T-cell (primary cell): ENCODE data around the gene TBC1D16. TPM values are rescaled to one million over a fixed set of nuclear protein-coding genes. Genes with fewer than 3 reads are reported as not detected.
"Not testable (repeated sequence)": the region's sequence is repeated elsewhere in the genome, so short reads cannot be mapped to it uniquely, and the experiment has no call there.

ENCODE experiments used
- ATAC-seq, 4 experiments: fragments of 200-7000 bp in 3 of 4; fragments of 150-1000 bp in 1 of 4; cut with Tn5 transposase; replicated peaks in 1 of 4; 1 replicate in 3 of 4; 2 replicates in 1 of 4; pipeline ENCODE4 v1.10.0; 2021; ENCODE audit warnings: moderate library complexity in 3 of 4, mild to moderate bottlenecking in 2 of 4, moderate number of reproducible peaks in 1 of 4
- CTCF ChIA-PET, 2 donors: fragments of 300-600 bp; sonication (Branson Sonifier 250); formaldehyde crosslinking; loops; one replicate each; lab custom pipeline; 2022; ENCODE audit warnings: antibody characterized with exemption in 2 of 2; lab: Charles Lee
- POLR2A ChIA-PET, 2 donors: fragments of 300-600 bp; sonication (Branson Sonifier 250); formaldehyde crosslinking; loops; one replicate each; lab custom pipeline; 2022; ENCODE audit warnings: antibody characterized with exemption in 2 of 2; lab: Charles Lee
- DNase-seq, 35 experiments: peaks; one replicate each; pipeline versions ENCODE4 v3.0.0 to v3.0.0-alpha.2; 2013 to 2023
- H3K27ac ChIP-seq: one replicate; pipeline ENCODE4 v1.5.1; 2013; ENCODE audit warnings: low read length
- H3K27me3 ChIP-seq, 2 experiments: replicated peaks in 1 of 2; 1 replicate in 1 of 2; 2 replicates in 1 of 2; pipeline versions ENCODE4 v1.6.1 to v1.7.0; 2013; ENCODE audit warnings: low read length in 1 of 2, mixed read lengths in 1 of 2; ENCODE audit not compliant: control insufficient read depth in 2 of 2, insufficient read depth in 2 of 2; ENCODE audit errors: extremely low read depth in 1 of 2
- H3K36me3 ChIP-seq, 2 donors: 1 replicate in 1 of 2; 2 replicates in 1 of 2; pipeline versions ENCODE4 v1.6.1 to v1.7.0; 2013; ENCODE audit warnings: low read length in 1 of 2; ENCODE audit not compliant: control insufficient read depth in 2 of 2, insufficient read depth in 1 of 2; ENCODE audit errors: extremely low read depth in 1 of 2
- H3K4me1 ChIP-seq, 2 experiments: 1 replicate in 1 of 2; 2 replicates in 1 of 2; pipeline versions ENCODE4 v1.6.1 to v1.7.0; 2013; ENCODE audit warnings: low read length in 2 of 2, mixed read lengths in 1 of 2; ENCODE audit not compliant: insufficient read depth in 2 of 2, control insufficient read depth in 1 of 2; ENCODE audit errors: extremely low read depth in 1 of 2
- H3K4me3 ChIP-seq, 2 donors: 1 replicate in 1 of 2; 2 replicates in 1 of 2; pipeline versions ENCODE4 v1.5.1 to v1.7.0; 2013; ENCODE audit warnings: mild to moderate bottlenecking in 2 of 2, low read length in 1 of 2, moderate library complexity in 1 of 2; ENCODE audit not compliant: control insufficient read depth in 1 of 2; ENCODE audit errors: extremely low read depth in 1 of 2
- H3K9me3 ChIP-seq: 2 replicates; pipeline ENCODE4 v1.7.0; 2013
- H3K27ac Mint-ChIP-seq, 2 donors: one replicate each; pipeline ENCODE4 v1.8.0; 2020 to 2021; ENCODE audit warnings: mild to moderate bottlenecking in 2 of 2, mixed read lengths in 2 of 2
- H3K27me3 Mint-ChIP-seq, 2 donors: one replicate each; pipeline ENCODE4 v1.8.0; 2021 to 2022; ENCODE audit warnings: mixed read lengths in 2 of 2
- H3K36me3 Mint-ChIP-seq: one replicate; pipeline ENCODE4 v1.8.0; 2021; ENCODE audit warnings: mixed read lengths
- H3K4me1 Mint-ChIP-seq, 3 donors: one replicate each; pipeline ENCODE4 v1.8.0; 2020 to 2022; ENCODE audit warnings: mixed read lengths in 3 of 3, mild to moderate bottlenecking in 1 of 3
- H3K4me3 Mint-ChIP-seq, 3 donors: one replicate each; pipeline ENCODE4 v1.8.0; 2020 to 2022; ENCODE audit warnings: mild to moderate bottlenecking in 3 of 3, mixed read lengths in 3 of 3, moderate library complexity in 3 of 3
- H3K9me3 Mint-ChIP-seq, 3 donors: one replicate each; pipeline ENCODE4 v1.8.0; 2020 to 2022; ENCODE audit warnings: mixed read lengths in 3 of 3
- WGBS: methylation state at CpG from one replicate; pipeline ENCODE4 v1.1.5; 2013; ENCODE audit warnings: missing lambda C conversion rate; ENCODE audit not compliant: insufficient coverage; 5-methylcytosine and 5-hydroxymethylcytosine counted together
- total RNA-seq, 35 experiments: library from RNA in 6 of 35; stranded (reverse) in 6 of 35; fragments of 120-200 nt in 1 of 35; gene quantifications; one replicate each; pipeline versions ENCODE4 v1.2.1 to v1.2.4 and lab custom pipeline; 2013 to 2026

TBC1D16 gene
- total RNA-seq, 5 donors from 2014 or later (not counting 1 experiment from before 2014, with no cell fraction given): 1.9 to 6.1 (median 3.4) TPM

GRCh38 chr17:79893457-79893856, 142.2 kb downstream of the TBC1D16 start:
- H3K36me3 Mint-ChIP-seq, H3K4me1 ChIP-seq, H3K36me3 ChIP-seq, ATAC-seq, H3K27ac ChIP-seq, CTCF ChIA-PET, H3K4me3 Mint-ChIP-seq, H3K4me1 Mint-ChIP-seq, POLR2A ChIA-PET, H3K4me3 ChIP-seq, H3K9me3 ChIP-seq, DNase-seq, H3K9me3 Mint-ChIP-seq, H3K27ac Mint-ChIP-seq: not testable (repeated sequence)
- WGBS: 100% methylated on average over 1 of the region's 4 CpGs
- H3K27me3 ChIP-seq: peaks cover 2 to 51% of the 10 kb centered on the region in 2 experiments
- H3K27me3 Mint-ChIP-seq: peaks cover 32 to 33% of the 10 kb centered on the region in 2 donors

- DNase-seq (no peak), ATAC-seq (no peak)
- POLR2A ChIA-PET: no interaction called here
- CTCF ChIA-PET: no interaction called here
- Histone ChIP-seq H3K4me1 (no peaks in the 10 kb centered on the region), H3K4me3 (no peak overlapping the region), H3K36me3 (no peaks in the 10 kb centered on the region), H3K27ac (no peak overlapping the region), H3K27me3 (peaks cover 2 to 58% of the 10 kb centered on the region in 2 experiments), H3K9me3 (no peaks in the 10 kb centered on the region)
- H3K4me3 Mint-ChIP-seq: no peak overlapping the region
- H3K36me3 Mint-ChIP-seq: no peaks in the 10 kb centered on the region
- 90% methylated on average over 5 of the region's 11 CpGs for WGBS
- peaks cover 33 to 36% of the 10 kb centered on the region in 2 donors for H3K27me3 Mint-ChIP-seq
- H3K9me3 Mint-ChIP-seq: no peaks in the 10 kb centered on the region
- H3K27ac Mint-ChIP-seq: no peak overlapping the region
- H3K4me1 Mint-ChIP-seq: no peaks in the 10 kb centered on the region
Observed at GRCh38 chr17:79892457-79893241, 143.0 kb downstream of the TBC1D16 start.

- Histone ChIP-seq H3K4me1 (no peaks in the 10 kb centered on the region), H3K27me3 (peaks cover 0 to 65% of the 10 kb centered on the region in 2 experiments), H3K4me3 (no peak overlapping the region), H3K36me3 (no peaks in the 10 kb centered on the region), H3K9me3 (no peaks in the 10 kb centered on the region), H3K27ac (no peak overlapping the region)
- ChIA-PET CTCF (no interaction called here), POLR2A (no interaction called here)
- H3K36me3 Mint-ChIP-seq: no peaks in the 10 kb centered on the region
- ATAC-seq: no peak
- no peak for DNase-seq
- H3K27ac Mint-ChIP-seq: no peak overlapping the region
- H3K27me3 Mint-ChIP-seq: peaks cover 32 to 44% of the 10 kb centered on the region in 2 donors
- no peaks in the 10 kb centered on the region for H3K4me1 Mint-ChIP-seq
- no peaks in the 10 kb centered on the region for H3K9me3 Mint-ChIP-seq
- no peak overlapping the region for H3K4me3 Mint-ChIP-seq
- WGBS: 81% methylated on average over 15 of the region's 16 CpGs
Observed at GRCh38 chr17:79891113-79891730, 144.4 kb downstream of the TBC1D16 start.

GRCh38 chr17:79890706-79891105, 145.0 kb downstream of the TBC1D16 start:
- Histone ChIP-seq H3K9me3 (no peaks in the 10 kb centered on the region), H3K4me1 (no peaks in the 10 kb centered on the region), H3K4me3 (no peak overlapping the region), H3K27me3 (peaks cover 0 to 67% of the 10 kb centered on the region in 2 experiments), H3K27ac (no peak overlapping the region), H3K36me3 (no peaks in the 10 kb centered on the region)
- no peaks in the 10 kb centered on the region for H3K9me3 Mint-ChIP-seq
- ATAC-seq (no peak), DNase-seq (no peak)
- WGBS: 73% methylated on average over 7 of the region's 9 CpGs
- ChIA-PET CTCF (no interaction called here), POLR2A (no interaction called here)
- no peaks in the 10 kb centered on the region for H3K4me1 Mint-ChIP-seq
- H3K36me3 Mint-ChIP-seq: no peaks in the 10 kb centered on the region
- peaks cover 32 to 44% of the 10 kb centered on the region in 2 donors for H3K27me3 Mint-ChIP-seq
- H3K27ac Mint-ChIP-seq: no peak overlapping the region
- H3K4me3 Mint-ChIP-seq: no peak overlapping the region

- 82% methylated on average over 20 of the region's 22 CpGs for WGBS
- Mint-ChIP-seq H3K4me1 (no peaks in the 10 kb centered on the region), H3K27me3 (peaks cover 33 to 40% of the 10 kb centered on the region in 2 donors), H3K36me3 (no peaks in the 10 kb centered on the region), H3K4me3 (no peak overlapping the region), H3K9me3 (no peaks in the 10 kb centered on the region), H3K27ac (peak overlapping the region in 1 of 2 donors; percentile 59)
- Histone ChIP-seq H3K9me3 (no peaks in the 10 kb centered on the region), H3K4me3 (no peak overlapping the region), H3K27me3 (peaks cover 0 to 73% of the 10 kb centered on the region in 2 experiments), H3K27ac (no peak overlapping the region), H3K4me1 (no peaks in the 10 kb centered on the region), H3K36me3 (no peaks in the 10 kb centered on the region)
- ChIA-PET CTCF (no interaction called here), POLR2A (no interaction called here)
- ATAC-seq (no peak), DNase-seq (no peak)
Observed at GRCh38 chr17:79888811-79889634, 146.6 kb downstream of the TBC1D16 start.

GRCh38 chr17:79888009-79888540, 147.6 kb downstream of the TBC1D16 start:
- no peaks in the 10 kb centered on the region for H3K36me3 Mint-ChIP-seq
- CTCF ChIA-PET: no interaction called here
- no peak overlapping the region for H3K27ac Mint-ChIP-seq
- DNase-seq (no peak), ATAC-seq (no peak)
- Histone ChIP-seq H3K4me1 (no peaks in the 10 kb centered on the region), H3K9me3 (no peaks in the 10 kb centered on the region), H3K27ac (no peak overlapping the region), H3K27me3 (peaks cover 0 to 71% of the 10 kb centered on the region in 2 experiments), H3K4me3 (no peak overlapping the region), H3K36me3 (no peaks in the 10 kb centered on the region)
- H3K4me3 Mint-ChIP-seq: no peak overlapping the region
- WGBS: 89% methylated on average over 9 of the region's 17 CpGs
- H3K4me1 Mint-ChIP-seq: no peaks in the 10 kb centered on the region
- peaks cover 42 to 50% of the 10 kb centered on the region in 2 donors for H3K27me3 Mint-ChIP-seq
- POLR2A ChIA-PET: interaction anchor here in 1 of 2 donors (0.6 kb wide), 1 partner anchor 1954 kb away, joined by 4 read pairs; no protein-coding TSS in a partner anchor
- H3K9me3 Mint-ChIP-seq: no peaks in the 10 kb centered on the region
